C1 segment of cervical spinal cord (tissue), 14 donors: ENCODE data around the gene LGALS9.
A peak's percentile ranks its signal among the peaks of the same experiment; 100 is the strongest.

Experiments used
- DNase-seq, 14 donors: peaks; one replicate each; lab custom pipeline; 2025; lab: John Stamatoyannopoulos, UW

The LGALS9 gene

GRCh38 chr17:27603421-27603770 lies 27.6 kb upstream of the LGALS9 start:
- no peak for DNase-seq

GRCh38 chr17:27603880-27604794 lies 26.9 kb upstream of the LGALS9 start:
- DNase-seq, result no peak

GRCh38 chr17:27605409-27605808 lies 25.6 kb upstream of the LGALS9 start:
- no peak for DNase-seq

- DNase-seq, result no peak
Observed at GRCh38 chr17:27607521-27608091, 23.4 kb upstream of the LGALS9 start.

- no peak for DNase-seq
Observed at GRCh38 chr17:27608328-27609230, 22.4 kb upstream of the LGALS9 start.

- peak in 3 of 14 donors; percentile 4 to 28 (median 9) for DNase-seq
Observed at GRCh38 chr17:27609611-27610303, 21.2 kb upstream of the LGALS9 start.

GRCh38 chr17:27610304-27610677 lies 20.7 kb upstream of the LGALS9 start:
- no peak for DNase-seq

- no peak for DNase-seq
Observed at GRCh38 chr17:27612160-27612770, 18.7 kb upstream of the LGALS9 start.

GRCh38 chr17:27613433-27613832 lies 17.6 kb upstream of the LGALS9 start:
- DNase-seq, result no peak

- DNase-seq, result no peak
Observed at GRCh38 chr17:27615121-27615520, 15.9 kb upstream of the LGALS9 start.

- DNase-seq, result no peak
Observed at GRCh38 chr17:27616414-27616813, 14.6 kb upstream of the LGALS9 start.

- DNase-seq, result no peak
Observed at GRCh38 chr17:27618417-27618816, 12.6 kb upstream of the LGALS9 start.

GRCh38 chr17:27620721-27621120 lies 10.3 kb upstream of the LGALS9 start:
- DNase-seq, result no peak

GRCh38 chr17:27621536-27621935 lies 9.5 kb upstream of the LGALS9 start:
- peak in 6 of 14 donors; percentile 26 to 59 (median 40) for DNase-seq

- no peak for DNase-seq
Observed at GRCh38 chr17:27621942-27622559, 8.9 kb upstream of the LGALS9 start.

GRCh38 chr17:27622986-27623385 lies 8.0 kb upstream of the LGALS9 start:
- DNase-seq, result peak in 3 of 14 donors; percentile 15 to 39 (median 21)

- DNase-seq, result no peak
Observed at GRCh38 chr17:27623614-27624013, 7.4 kb upstream of the LGALS9 start.

GRCh38 chr17:27624539-27624938 lies 6.4 kb upstream of the LGALS9 start:
- DNase-seq, result no peak

- DNase-seq, result no peak
Observed at GRCh38 chr17:27625856-27626255, 5.1 kb upstream of the LGALS9 start.

- DNase-seq, result no peak
Observed at GRCh38 chr17:27627514-27627913, 3.5 kb upstream of the LGALS9 start.

- DNase-seq, result no peak
Observed at GRCh38 chr17:27628376-27628775, 2.6 kb upstream of the LGALS9 start.
